CD4-positive, alpha-beta T cell (primary cell): Measurements from ENCODE around the gene DOCK9. TPM values are rescaled to one million over a fixed set of nuclear protein-coding genes. Genes with fewer than 3 reads are reported as not detected.

ENCODE experiments used
- ATAC-seq: fragments of 200-7000 bp; cut with Tn5 transposase; one replicate; pipeline ENCODE4 v1.10.0; 2022; ENCODE audit warnings: mild to moderate bottlenecking; ENCODE audit not compliant: poor library complexity
- CTCF ChIA-PET: fragments of 350-600 bp; sonication (Branson Sonifier 250); formaldehyde crosslinking; loops from one replicate; lab custom pipeline; 2021; ENCODE audit warnings: antibody characterized with exemption, inconsistent platforms; lab: Charles Lee
- POLR2A ChIA-PET: fragments of 350-600 bp; sonication (Branson Sonifier 250); formaldehyde crosslinking; loops from one replicate; lab custom pipeline; 2021; ENCODE audit warnings: antibody characterized with exemption, inconsistent platforms; lab: Charles Lee
- DNase-seq, 14 experiments: peaks; one replicate each; pipeline ENCODE4 v3.0.0-alpha.2; 2013 to 2020; ENCODE audit warnings: mixed read lengths in 2 of 14
- H3K27ac ChIP-seq, 2 donors: one replicate each; pipeline versions ENCODE4 v1.5.1 to v1.7.0; 2013; ENCODE audit warnings: low read length in 2 of 2, low read depth in 1 of 2, mild to moderate bottlenecking in 1 of 2
- H3K27me3 ChIP-seq, 2 experiments: 1 replicate in 1 of 2; 2 replicates in 1 of 2; pipeline versions ENCODE4 v1.6.1 to v1.7.0; 2013; ENCODE audit warnings: low read length in 2 of 2, control low read depth in 1 of 2, mild to moderate bottlenecking in 1 of 2, moderate library complexity in 1 of 2; ENCODE audit not compliant: insufficient read depth in 2 of 2, control insufficient read depth in 1 of 2
- H3K36me3 ChIP-seq: one replicate; pipeline ENCODE4 v1.6.1; 2013; ENCODE audit warnings: low read length, control low read depth; ENCODE audit not compliant: insufficient read depth
- H3K4me1 ChIP-seq: one replicate; pipeline ENCODE4 v1.6.1; 2013; ENCODE audit warnings: low read length, control low read depth; ENCODE audit not compliant: insufficient read depth
- H3K4me3 ChIP-seq: one replicate; pipeline ENCODE4 v1.5.1; 2013; ENCODE audit warnings: mild to moderate bottlenecking, low read length, moderate library complexity
- H3K9me3 ChIP-seq, 2 experiments: 1 replicate in 1 of 2; 2 replicates in 1 of 2; pipeline versions ENCODE4 v1.6.1 to v1.7.0; 2013; ENCODE audit warnings: low read length in 2 of 2, mild to moderate bottlenecking in 2 of 2, control low read depth in 1 of 2, moderate library complexity in 1 of 2; ENCODE audit not compliant: control insufficient read depth in 1 of 2, insufficient read depth in 1 of 2
- H3K27ac Mint-ChIP-seq: one replicate; pipeline ENCODE4 v1.8.0; 2020; ENCODE audit warnings: mixed read lengths
- H3K27me3 Mint-ChIP-seq: one replicate; pipeline ENCODE4 v1.8.0; 2021; ENCODE audit warnings: mixed read lengths
- H3K36me3 Mint-ChIP-seq: one replicate; pipeline ENCODE4 v1.8.0; 2021; ENCODE audit warnings: low read depth, mixed read lengths
- H3K4me1 Mint-ChIP-seq: one replicate; pipeline ENCODE4 v1.8.0; 2021; ENCODE audit warnings: low read depth, mixed read lengths
- H3K4me3 Mint-ChIP-seq: one replicate; pipeline ENCODE4 v1.8.0; 2020; ENCODE audit warnings: mild to moderate bottlenecking, mixed read lengths
- H3K9me3 Mint-ChIP-seq: one replicate; pipeline ENCODE4 v1.8.0; 2020; ENCODE audit warnings: mixed read lengths
- CTCF ChIP-seq: fragments of 200-600 bp; IDR thresholded peaks from one replicate; pipeline ENCODE4 v1.8.0; 2022; ENCODE audit warnings: antibody characterized with exemption, mild to moderate bottlenecking
- intact Hi-C, 2 experiments: fragments of 100-400 bp; cut with DNase I in 1 of 2; cut with micrococcal nuclease in 1 of 2; formaldehyde crosslinking; loops; one replicate each; pipeline versions ENCODE4 v1.15.1 to v1.9.0; 2023 to 2025; cut with DNase I, micrococcal nuclease
- total RNA-seq, 174 experiments: library from RNA in 2 of 174; stranded (reverse) in 2 of 174; gene quantifications; one replicate each; pipeline ENCODE4 v1.2.3 and lab custom pipeline; 2021 to 2026

DOCK9 gene
- total RNA-seq, 2 experiments from 2014 or later, result 76.3 to 79.3 TPM

DNA sequence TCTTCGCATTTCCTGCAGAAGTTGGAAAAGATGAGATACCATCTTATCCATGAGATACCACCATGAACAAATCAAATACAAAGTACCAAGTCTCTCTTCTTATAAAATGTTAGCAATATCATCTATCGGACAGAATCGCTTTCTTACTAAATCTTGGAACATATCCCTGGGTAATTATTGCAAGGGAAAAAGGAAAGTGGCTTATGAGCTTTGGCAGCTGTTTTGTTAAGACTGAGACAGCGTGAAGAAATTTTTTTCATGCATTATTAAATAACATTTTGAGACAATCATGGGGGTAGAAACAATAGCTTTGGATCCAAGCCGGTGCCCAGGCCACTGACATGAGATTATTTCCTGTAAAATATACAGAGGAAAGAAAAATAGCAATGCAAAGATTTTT lies 84.5 kb downstream of the DOCK9 start:
- Histone ChIP-seq H3K27me3 (no peaks in the 10 kb centered on the region), H3K4me3 (no peak overlapping the region), H3K36me3 (peaks cover 57% of the 10 kb centered on the region), H3K4me1 (no peaks in the 10 kb centered on the region), H3K9me3 (no peaks in the 10 kb centered on the region), H3K27ac (no peak overlapping the region)
- peaks cover 76% of the 10 kb centered on the region for H3K36me3 Mint-ChIP-seq
- no peaks in the 10 kb centered on the region for H3K27me3 Mint-ChIP-seq
- no peaks in the 10 kb centered on the region for H3K4me1 Mint-ChIP-seq
- no peak overlapping the region for H3K4me3 Mint-ChIP-seq
- intact Hi-C loops, result loop anchor here in 1 of 2 experiments (10.0 kb wide), 1 partner anchor 361 kb away; the partner anchor contains the start of gene GPR18
- CTCF ChIA-PET, result no interaction called here
- POLR2A ChIA-PET, result no interaction called here
- TF ChIP-seq CTCF, result no peak
- H3K9me3 Mint-ChIP-seq, result no peaks in the 10 kb centered on the region
- no peak for DNase-seq
- H3K27ac Mint-ChIP-seq, result no peak overlapping the region
- no peak for ATAC-seq

DNA sequence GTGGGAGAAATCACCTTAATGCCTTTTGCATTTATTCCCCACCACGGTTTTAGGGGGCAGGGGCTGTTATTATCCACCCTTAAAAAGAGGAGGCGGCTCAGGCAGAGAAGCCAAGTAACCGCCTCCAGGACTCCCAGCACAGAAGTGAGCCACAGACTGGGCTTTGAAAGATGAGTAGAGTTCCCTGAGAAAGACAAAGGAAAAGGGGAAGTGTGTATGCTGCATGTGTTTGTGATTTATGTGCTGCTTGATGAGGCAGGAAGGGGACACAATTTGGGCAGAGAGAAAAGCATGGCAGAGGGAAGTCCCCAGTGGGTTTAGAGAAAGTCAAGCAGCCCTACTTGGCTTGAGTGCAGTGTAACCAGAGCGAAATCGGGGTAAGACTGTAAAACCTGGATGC lies 85.0 kb downstream of the DOCK9 start:
- H3K27me3 Mint-ChIP-seq, result no peaks in the 10 kb centered on the region
- no peak overlapping the region for H3K27ac Mint-ChIP-seq
- no peak for DNase-seq

GRCh38 chr13:98892077-98892476 lies 85.8 kb downstream of the DOCK9 start:
- intact Hi-C loops, result loop anchor here in 1 of 2 experiments (10.0 kb wide), 1 partner anchor 363 kb away; the partner anchor contains the start of gene GPR18
- H3K27me3 ChIP-seq, result no peaks in the 10 kb centered on the region
- Mint-ChIP-seq H3K27me3 (no peaks in the 10 kb centered on the region), H3K27ac (no peak overlapping the region), H3K4me3 (no peak overlapping the region), H3K36me3 (peaks cover 72% of the 10 kb centered on the region), H3K4me1 (no peaks in the 10 kb centered on the region), H3K9me3 (no peaks in the 10 kb centered on the region)
- no peak overlapping the region for H3K4me3 ChIP-seq
- ChIA-PET POLR2A (no interaction called here), CTCF (no interaction called here)
- no peak overlapping the region for H3K27ac ChIP-seq
- no peak for ATAC-seq
- peaks cover 55% of the 10 kb centered on the region for H3K36me3 ChIP-seq
- no peak for TF ChIP-seq CTCF
- H3K9me3 ChIP-seq, result no peaks in the 10 kb centered on the region
- no peaks in the 10 kb centered on the region for H3K4me1 ChIP-seq
- no peak for DNase-seq

More for the DNA sequence above, 85.0 kb downstream of the DOCK9 start:
- Histone ChIP-seq H3K9me3 (no peaks in the 10 kb centered on the region), H3K27me3 (no peaks in the 10 kb centered on the region), H3K36me3 (peaks cover 57% of the 10 kb centered on the region), H3K4me3 (no peak overlapping the region), H3K4me1 (no peaks in the 10 kb centered on the region), H3K27ac (no peak overlapping the region)
- intact Hi-C loops, result loop anchor here in 1 of 2 experiments (10.0 kb wide), 1 partner anchor 362 kb away; the partner anchor contains the start of gene GPR18
- ChIA-PET POLR2A (no interaction called here), CTCF (no interaction called here)
- peaks cover 76% of the 10 kb centered on the region for H3K36me3 Mint-ChIP-seq
- H3K4me1 Mint-ChIP-seq, result no peaks in the 10 kb centered on the region
- H3K4me3 Mint-ChIP-seq, result no peak overlapping the region
- TF ChIP-seq CTCF, result no peak
- no peak for ATAC-seq
- no peaks in the 10 kb centered on the region for H3K9me3 Mint-ChIP-seq
